A673 (cell line): Measurements from ENCODE around the gene LRTM1.

ENCODE experiments used
- EZH2 ChIP-seq: fragments of 200-600 bp; sonication (generic); IDR thresholded peaks from 2 replicates; pipeline ENCODE4 v1.6.1; 2017; ENCODE audit warnings: borderline replicate concordance, low read depth, mild to moderate bottlenecking, mixed read lengths, antibody characterized with exemption, low read length; ENCODE audit not compliant: poor library complexity, severe bottlenecking
- TF ChIP-seq, protein P1 (sequence below): fragments of 300-800, 200-600 bp; sonication (generic); conservative IDR thresholded peaks from 2 replicates; pipeline ENCODE4 v1.5.1; 2017; ENCODE audit warnings: low read depth, mild to moderate bottlenecking, antibody characterized with exemption, low read length, moderate library complexity, mixed read lengths

DNA sequence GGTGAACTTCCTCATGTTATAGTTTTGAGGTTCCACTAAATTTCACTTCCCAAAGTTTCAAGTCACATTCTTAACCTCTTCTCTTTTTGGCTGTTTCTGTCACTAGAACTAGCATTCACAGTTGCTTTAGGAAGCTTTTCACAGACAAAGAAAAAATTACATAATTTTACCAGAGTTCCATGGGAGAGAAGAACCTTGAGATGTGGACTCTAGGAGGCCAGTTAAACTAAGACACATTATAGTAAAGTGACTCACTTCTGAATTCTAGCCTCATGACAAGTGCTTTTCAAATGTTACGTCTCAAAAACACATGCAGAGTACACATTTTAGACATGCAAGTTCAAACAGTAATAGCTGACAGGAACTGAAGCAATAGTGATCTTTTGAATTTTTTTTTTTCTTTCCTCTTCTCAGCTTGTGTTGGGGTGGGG, 39.9 kb upstream of the LRTM1 start:
- TF ChIP-seq, protein P1, sequence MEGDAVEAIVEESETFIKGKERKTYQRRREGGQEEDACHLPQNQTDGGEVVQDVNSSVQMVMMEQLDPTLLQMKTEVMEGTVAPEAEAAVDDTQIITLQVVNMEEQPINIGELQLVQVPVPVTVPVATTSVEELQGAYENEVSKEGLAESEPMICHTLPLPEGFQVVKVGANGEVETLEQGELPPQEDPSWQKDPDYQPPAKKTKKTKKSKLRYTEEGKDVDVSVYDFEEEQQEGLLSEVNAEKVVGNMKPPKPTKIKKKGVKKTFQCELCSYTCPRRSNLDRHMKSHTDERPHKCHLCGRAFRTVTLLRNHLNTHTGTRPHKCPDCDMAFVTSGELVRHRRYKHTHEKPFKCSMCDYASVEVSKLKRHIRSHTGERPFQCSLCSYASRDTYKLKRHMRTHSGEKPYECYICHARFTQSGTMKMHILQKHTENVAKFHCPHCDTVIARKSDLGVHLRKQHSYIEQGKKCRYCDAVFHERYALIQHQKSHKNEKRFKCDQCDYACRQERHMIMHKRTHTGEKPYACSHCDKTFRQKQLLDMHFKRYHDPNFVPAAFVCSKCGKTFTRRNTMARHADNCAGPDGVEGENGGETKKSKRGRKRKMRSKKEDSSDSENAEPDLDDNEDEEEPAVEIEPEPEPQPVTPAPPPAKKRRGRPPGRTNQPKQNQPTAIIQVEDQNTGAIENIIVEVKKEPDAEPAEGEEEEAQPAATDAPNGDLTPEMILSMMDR = no peak
- no peak for TF ChIP-seq EZH2
